GOT3 (cell line): Measurements from ENCODE around the gene LHX4.

Experiments used
- DNase-seq: peaks from one replicate; lab custom pipeline; 2025; ENCODE audit warnings: mixed read lengths; lab: John Stamatoyannopoulos, UW

The LHX4 gene

GRCh38 chr1:180271272-180272255 lies 41.5 kb downstream of the LHX4 start:
- no peak for DNase-seq

GRCh38 chr1:180272395-180272794 lies 42.3 kb downstream of the LHX4 start:
- DNase-seq, result no peak

- DNase-seq, result no peak
These were observed 43.0 kb downstream of the LHX4 start for GRCh38 chr1:180273066-180273465.

- DNase-seq, result no peak
These were observed 44.2 kb downstream of the LHX4 start for GRCh38 chr1:180274221-180274620.

- DNase-seq, result no peak
These were observed 45.7 kb downstream of the LHX4 start for GRCh38 chr1:180275726-180276125.

- DNase-seq, result no peak
These were observed 47.6 kb downstream of the LHX4 start for GRCh38 chr1:180277476-180278193.

- no peak for DNase-seq
These were observed 48.1 kb downstream of the LHX4 start for GRCh38 chr1:180278194-180278515.

GRCh38 chr1:180278596-180279395 lies 48.7 kb downstream of the LHX4 start:
- no peak for DNase-seq

GRCh38 chr1:180279651-180280050 lies 49.6 kb downstream of the LHX4 start:
- DNase-seq, result no peak

- DNase-seq, result no peak
These were observed 50.6 kb downstream of the LHX4 start for GRCh38 chr1:180280617-180281016.

- DNase-seq, result no peak
These were observed 51.4 kb downstream of the LHX4 start for GRCh38 chr1:180281490-180281889.

- no peak for DNase-seq
These were observed 52.5 kb downstream of the LHX4 start for GRCh38 chr1:180282401-180283044.

- no peak for DNase-seq
These were observed 53.0 kb downstream of the LHX4 start for GRCh38 chr1:180283098-180283497.

- DNase-seq, result no peak
These were observed 56.4 kb downstream of the LHX4 start for GRCh38 chr1:180286417-180286816.

- no peak for DNase-seq
These were observed 58.1 kb downstream of the LHX4 start for GRCh38 chr1:180287988-180288705.

- DNase-seq, result no peak
These were observed 58.9 kb downstream of the LHX4 start for GRCh38 chr1:180288940-180289339.

- DNase-seq, result no peak
These were observed 60.4 kb downstream of the LHX4 start for GRCh38 chr1:180290265-180291001.

GRCh38 chr1:180291004-180291403 lies 60.9 kb downstream of the LHX4 start:
- DNase-seq, result no peak

GRCh38 chr1:180294711-180295110 lies 64.6 kb downstream of the LHX4 start:
- DNase-seq, result no peak

- DNase-seq, result no peak
These were observed 65.9 kb downstream of the LHX4 start for GRCh38 chr1:180295999-180296398.
